LNCaP clone FGC (cell line): Measurements from ENCODE around the gene USH1C.

Source experiments
- DNase-seq: peaks from one replicate; pipeline ENCODE4 v3.0.0-alpha.2; 2011; ENCODE audit warnings: low read depth
- H3K4me3 ChIP-seq: 2 replicates; pipeline ENCODE4 v1.5.1; 2011; ENCODE audit warnings: mild to moderate bottlenecking, low read depth, low read length, control low read depth
- TF ChIP-seq, protein P1 (sequence below): IDR thresholded peaks from 2 replicates; pipeline ENCODE4 v1.5.1; 2012; ENCODE audit warnings: mild to moderate bottlenecking; ENCODE audit not compliant: control insufficient read depth, insufficient read depth; ENCODE audit errors: extremely low read depth

Gene USH1C

DNA sequence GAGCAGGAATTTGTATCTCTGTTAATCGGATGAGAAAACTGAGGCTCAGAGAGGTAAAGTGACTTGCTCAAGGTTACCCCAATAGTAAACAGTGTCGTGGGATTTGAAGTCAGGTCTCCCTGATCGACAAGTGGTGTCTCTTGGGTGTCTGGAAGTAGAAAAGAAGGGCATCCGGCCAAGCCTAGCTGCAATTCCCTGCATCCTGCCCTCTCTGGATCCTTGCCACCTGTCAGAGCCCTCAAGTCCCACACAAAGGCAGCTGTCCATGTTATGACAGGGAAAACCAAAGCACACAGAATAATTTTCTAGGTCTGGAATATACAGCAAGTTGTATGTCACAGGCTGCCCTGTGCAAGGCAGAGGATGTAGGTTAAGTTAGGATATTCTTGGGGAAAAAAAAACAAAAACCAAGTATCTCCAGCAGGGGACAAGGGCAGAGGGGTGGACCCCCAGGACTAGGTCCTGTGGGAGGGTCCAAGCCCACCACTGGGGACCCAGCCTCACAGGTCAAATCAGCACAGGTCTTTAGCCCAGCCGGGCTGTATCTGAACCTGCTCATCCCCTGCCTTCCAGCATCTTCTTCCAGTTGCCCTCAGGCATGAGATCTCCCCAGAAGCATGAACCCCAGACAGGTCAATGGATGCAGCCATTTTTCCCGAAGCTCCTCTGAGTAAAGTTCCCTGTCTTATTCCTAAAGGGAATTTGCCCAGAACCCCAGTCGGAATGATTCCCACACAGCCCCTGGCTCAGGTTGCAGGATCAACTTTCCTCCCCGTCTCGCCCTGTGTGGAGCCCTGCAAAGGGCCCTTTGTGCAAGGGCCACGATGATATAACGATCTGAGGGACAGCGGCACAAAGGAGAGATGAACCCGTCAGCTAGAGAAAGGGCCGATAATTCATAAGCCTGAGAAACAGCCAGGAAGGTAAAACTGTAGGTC, 15.0 kb downstream of the USH1C start:
- TF ChIP-seq, protein P1, sequence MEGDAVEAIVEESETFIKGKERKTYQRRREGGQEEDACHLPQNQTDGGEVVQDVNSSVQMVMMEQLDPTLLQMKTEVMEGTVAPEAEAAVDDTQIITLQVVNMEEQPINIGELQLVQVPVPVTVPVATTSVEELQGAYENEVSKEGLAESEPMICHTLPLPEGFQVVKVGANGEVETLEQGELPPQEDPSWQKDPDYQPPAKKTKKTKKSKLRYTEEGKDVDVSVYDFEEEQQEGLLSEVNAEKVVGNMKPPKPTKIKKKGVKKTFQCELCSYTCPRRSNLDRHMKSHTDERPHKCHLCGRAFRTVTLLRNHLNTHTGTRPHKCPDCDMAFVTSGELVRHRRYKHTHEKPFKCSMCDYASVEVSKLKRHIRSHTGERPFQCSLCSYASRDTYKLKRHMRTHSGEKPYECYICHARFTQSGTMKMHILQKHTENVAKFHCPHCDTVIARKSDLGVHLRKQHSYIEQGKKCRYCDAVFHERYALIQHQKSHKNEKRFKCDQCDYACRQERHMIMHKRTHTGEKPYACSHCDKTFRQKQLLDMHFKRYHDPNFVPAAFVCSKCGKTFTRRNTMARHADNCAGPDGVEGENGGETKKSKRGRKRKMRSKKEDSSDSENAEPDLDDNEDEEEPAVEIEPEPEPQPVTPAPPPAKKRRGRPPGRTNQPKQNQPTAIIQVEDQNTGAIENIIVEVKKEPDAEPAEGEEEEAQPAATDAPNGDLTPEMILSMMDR = no peak
- no peak for DNase-seq
- no peak overlapping the region for H3K4me3 ChIP-seq

DNA sequence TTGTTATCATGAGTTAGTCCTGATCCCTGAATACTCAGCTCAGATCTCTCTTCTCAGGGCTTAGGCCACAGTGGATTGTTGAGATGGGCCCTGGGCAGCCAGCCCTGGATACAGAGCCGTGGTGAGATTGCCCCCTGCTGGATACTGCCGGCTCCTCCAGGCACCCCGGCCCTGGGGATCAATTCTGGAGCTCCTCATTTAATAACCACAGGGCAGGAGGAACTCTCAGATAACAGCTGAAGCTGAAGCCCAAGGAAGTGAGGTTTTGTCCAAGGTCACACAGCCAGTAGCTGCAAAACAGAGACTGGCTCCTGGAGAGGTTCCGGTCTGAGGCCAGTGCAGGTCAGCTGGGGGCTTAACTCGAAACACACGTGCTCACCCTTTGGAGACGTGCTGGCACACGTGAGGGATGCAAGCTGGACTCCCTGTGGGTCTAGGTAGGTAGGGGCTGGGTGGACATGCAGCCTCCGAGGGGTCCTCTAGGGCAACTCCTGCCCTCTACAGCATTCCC, 16.0 kb downstream of the USH1C start:
- TF ChIP-seq, protein P1 = peak; percentile 71
- no peak overlapping the region for H3K4me3 ChIP-seq
- peak; percentile 13 for DNase-seq

DNA sequence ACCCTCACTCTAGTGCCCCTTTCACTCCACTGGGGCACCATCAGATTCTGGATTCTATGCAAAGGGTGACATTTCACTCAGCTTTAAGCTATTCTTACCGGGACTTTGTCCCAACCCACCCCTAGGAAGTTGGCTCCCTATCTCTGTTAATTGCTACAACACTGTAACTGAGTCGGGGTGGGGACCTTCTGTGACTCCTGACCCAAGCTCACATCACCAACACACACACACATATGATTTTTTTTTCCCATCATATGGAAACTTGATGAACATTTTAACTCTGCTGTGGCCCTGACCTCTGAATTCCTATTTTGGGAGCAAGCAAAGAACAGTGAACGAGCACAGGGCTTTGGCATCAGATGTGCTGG, 16.6 kb downstream of the USH1C start:
- no peak for DNase-seq
- TF ChIP-seq, protein P1 = no peak
- H3K4me3 ChIP-seq = no peak overlapping the region

DNA sequence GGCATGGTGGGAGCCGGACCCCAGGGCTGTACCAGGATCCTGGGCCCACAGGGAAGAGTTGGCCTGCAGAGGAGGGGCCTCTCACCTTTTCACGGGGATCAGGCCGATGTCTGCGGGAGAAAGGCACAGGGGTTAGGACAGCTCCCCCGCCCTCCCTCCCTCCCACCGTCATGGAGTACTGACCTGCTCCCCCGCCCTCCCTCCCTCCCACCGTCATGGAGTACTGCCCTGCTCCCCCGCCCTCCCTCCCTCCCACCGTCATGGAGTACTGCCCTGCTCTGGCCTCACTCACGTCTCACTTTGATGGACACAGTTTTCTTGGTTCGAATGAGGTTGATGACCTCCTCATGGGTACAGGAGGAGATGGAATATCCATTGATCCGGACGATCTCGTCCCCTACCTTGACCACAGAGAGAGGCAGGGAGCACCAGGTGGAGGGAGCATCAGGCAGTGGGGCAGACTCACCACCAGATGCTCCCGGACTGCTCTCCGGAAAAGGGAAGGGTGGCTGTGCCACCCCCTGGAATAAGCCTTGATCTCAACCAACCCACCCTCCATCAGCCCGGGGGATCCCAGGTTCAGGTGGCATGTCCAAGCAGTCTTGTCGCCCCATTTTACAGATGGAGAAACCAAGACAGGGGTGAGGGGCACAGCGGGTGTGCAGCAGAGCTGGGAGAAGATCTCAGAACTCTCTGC, 17.1 kb downstream of the USH1C start:
- DNase-seq = no peak
- H3K4me3 ChIP-seq = no peak overlapping the region

DNA sequence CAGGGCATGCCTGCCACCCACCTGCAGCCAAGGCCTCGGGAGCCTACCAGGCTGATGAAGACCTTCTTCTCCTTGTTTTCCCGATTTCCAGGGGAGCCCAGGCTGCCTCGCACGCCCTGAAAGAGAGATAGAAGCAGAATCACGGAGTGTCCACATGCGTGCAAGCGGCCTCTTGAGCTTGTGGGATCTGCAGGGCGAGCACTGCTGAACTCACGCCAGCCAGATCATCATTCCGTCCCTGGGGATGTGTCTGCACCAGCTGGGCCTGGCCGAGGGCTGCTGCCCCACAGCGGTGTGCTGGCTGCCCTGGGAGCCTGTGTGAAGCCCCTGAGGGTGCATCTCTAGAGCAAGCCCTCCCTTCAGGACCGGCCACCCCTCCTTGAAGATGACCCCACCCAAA, 17.9 kb downstream of the USH1C start:
- TF ChIP-seq, protein P1 = no peak
- no peak overlapping the region for H3K4me3 ChIP-seq
- DNase-seq = no peak

More for the DNA sequence above, 17.1 kb downstream of the USH1C start:
- TF ChIP-seq, protein P1 = no peak

DNA sequence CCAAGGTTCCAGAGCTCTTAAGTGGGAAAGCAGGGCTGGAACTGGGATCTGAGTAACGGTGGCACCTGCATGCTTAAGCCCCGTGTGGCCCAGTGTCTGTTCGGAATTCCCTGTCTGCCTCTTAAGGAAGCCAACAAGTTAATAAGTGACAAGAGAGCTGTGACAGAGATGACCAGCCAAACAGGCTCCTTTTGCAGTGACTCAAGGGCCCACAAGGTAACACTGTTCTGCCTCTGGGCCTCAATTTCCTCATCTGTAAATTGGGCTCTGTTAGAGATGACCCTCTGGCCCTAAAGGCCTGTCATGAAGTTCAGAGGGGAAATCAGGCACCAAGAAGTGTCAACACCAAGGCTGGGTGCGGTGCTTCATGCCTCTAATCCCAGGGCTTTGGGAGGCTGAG, 18.6 kb downstream of the USH1C start:
- TF ChIP-seq, protein P1 = no peak
- DNase-seq = no peak
- H3K4me3 ChIP-seq = no peak overlapping the region
